ENCODE data around the gene SAC3D1.

DNA sequence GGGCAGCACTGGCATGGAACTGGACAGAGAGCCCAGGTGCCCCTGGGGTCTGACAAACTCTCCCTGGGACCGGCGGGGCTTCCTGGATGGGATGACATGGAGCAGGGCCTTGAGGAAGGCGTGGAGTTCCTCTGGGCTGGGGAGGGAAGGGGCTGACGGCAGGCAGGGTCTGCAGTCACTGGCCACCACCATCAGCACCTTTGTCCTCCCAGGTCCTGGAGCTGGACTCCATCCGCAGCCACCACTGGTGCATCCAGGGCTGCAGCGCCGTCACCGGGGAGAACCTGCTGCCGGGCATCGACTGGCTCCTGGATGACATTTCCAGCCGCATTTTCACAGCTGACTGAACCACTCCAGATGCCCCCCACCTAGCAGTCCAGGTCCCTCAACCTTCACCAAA, 19.5 kb upstream of the SAC3D1 start:
- no peak for TF ChIP-seq POLR2A (IDR thresholded peaks at IDR 0.05)
- TF ChIP-seq, protein P1, sequence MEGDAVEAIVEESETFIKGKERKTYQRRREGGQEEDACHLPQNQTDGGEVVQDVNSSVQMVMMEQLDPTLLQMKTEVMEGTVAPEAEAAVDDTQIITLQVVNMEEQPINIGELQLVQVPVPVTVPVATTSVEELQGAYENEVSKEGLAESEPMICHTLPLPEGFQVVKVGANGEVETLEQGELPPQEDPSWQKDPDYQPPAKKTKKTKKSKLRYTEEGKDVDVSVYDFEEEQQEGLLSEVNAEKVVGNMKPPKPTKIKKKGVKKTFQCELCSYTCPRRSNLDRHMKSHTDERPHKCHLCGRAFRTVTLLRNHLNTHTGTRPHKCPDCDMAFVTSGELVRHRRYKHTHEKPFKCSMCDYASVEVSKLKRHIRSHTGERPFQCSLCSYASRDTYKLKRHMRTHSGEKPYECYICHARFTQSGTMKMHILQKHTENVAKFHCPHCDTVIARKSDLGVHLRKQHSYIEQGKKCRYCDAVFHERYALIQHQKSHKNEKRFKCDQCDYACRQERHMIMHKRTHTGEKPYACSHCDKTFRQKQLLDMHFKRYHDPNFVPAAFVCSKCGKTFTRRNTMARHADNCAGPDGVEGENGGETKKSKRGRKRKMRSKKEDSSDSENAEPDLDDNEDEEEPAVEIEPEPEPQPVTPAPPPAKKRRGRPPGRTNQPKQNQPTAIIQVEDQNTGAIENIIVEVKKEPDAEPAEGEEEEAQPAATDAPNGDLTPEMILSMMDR (IDR thresholded peaks at IDR 0.05) = no peak
